Measurements from ENCODE around the gene PACS2.

PACS2 gene

DNA sequence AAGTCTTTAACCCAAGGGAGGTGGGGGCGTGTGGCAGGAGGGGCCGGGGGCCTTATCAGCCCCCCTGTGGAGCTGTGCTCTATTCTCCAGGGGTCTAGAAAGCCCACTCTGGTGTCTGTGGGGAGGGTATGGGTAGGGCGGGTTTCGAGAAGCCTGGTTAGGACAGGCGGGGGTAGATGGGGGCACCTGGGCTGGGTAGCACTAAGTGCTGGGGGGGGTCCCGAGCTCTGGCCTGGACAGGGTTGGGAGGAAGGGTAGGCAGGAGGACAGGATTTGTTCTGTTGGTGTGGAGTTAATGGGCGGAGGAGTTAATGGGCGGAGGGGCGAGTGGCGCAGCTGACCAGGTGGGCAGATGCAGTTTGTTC, 2.0 kb downstream of the PACS2 start:
- Histone ChIP-seq H3K27me3 (ENCODE audit: insufficient read depth, poor library complexity, severe bottlenecking) (no peaks in the 10 kb centered on the region), H3K4me3 (replicated peaks; ENCODE audit: insufficient read depth, low read length) (no peak overlapping the region), H3K27ac (replicated peaks) (no peak overlapping the region)
- no peak for DNase-seq (ENCODE audit: low read depth in 1 of 2, low spot score in 1 of 2)
- TF ChIP-seq, protein P1, sequence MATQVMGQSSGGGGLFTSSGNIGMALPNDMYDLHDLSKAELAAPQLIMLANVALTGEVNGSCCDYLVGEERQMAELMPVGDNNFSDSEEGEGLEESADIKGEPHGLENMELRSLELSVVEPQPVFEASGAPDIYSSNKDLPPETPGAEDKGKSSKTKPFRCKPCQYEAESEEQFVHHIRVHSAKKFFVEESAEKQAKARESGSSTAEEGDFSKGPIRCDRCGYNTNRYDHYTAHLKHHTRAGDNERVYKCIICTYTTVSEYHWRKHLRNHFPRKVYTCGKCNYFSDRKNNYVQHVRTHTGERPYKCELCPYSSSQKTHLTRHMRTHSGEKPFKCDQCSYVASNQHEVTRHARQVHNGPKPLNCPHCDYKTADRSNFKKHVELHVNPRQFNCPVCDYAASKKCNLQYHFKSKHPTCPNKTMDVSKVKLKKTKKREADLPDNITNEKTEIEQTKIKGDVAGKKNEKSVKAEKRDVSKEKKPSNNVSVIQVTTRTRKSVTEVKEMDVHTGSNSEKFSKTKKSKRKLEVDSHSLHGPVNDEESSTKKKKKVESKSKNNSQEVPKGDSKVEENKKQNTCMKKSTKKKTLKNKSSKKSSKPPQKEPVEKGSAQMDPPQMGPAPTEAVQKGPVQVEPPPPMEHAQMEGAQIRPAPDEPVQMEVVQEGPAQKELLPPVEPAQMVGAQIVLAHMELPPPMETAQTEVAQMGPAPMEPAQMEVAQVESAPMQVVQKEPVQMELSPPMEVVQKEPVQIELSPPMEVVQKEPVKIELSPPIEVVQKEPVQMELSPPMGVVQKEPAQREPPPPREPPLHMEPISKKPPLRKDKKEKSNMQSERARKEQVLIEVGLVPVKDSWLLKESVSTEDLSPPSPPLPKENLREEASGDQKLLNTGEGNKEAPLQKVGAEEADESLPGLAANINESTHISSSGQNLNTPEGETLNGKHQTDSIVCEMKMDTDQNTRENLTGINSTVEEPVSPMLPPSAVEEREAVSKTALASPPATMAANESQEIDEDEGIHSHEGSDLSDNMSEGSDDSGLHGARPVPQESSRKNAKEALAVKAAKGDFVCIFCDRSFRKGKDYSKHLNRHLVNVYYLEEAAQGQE (IDR thresholded peaks at IDR 0.05; ENCODE audit: insufficient replicate concordance, low read depth) = no peak
- TF ChIP-seq, protein P2, sequence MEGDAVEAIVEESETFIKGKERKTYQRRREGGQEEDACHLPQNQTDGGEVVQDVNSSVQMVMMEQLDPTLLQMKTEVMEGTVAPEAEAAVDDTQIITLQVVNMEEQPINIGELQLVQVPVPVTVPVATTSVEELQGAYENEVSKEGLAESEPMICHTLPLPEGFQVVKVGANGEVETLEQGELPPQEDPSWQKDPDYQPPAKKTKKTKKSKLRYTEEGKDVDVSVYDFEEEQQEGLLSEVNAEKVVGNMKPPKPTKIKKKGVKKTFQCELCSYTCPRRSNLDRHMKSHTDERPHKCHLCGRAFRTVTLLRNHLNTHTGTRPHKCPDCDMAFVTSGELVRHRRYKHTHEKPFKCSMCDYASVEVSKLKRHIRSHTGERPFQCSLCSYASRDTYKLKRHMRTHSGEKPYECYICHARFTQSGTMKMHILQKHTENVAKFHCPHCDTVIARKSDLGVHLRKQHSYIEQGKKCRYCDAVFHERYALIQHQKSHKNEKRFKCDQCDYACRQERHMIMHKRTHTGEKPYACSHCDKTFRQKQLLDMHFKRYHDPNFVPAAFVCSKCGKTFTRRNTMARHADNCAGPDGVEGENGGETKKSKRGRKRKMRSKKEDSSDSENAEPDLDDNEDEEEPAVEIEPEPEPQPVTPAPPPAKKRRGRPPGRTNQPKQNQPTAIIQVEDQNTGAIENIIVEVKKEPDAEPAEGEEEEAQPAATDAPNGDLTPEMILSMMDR (IDR thresholded peaks at IDR 0.05; ENCODE audit: insufficient read depth, low read length) = no peak
- no peak for TF ChIP-seq POLR2AphosphoS5 (IDR thresholded peaks at IDR 0.05; ENCODE audit: low read depth)
- TF ChIP-seq GABPA (IDR thresholded peaks at IDR 0.05; ENCODE audit: low read depth) = no peak
- TF ChIP-seq SPI1 (IDR thresholded peaks at IDR 0.05; ENCODE audit: borderline replicate concordance, low read depth) = no peak

DNA sequence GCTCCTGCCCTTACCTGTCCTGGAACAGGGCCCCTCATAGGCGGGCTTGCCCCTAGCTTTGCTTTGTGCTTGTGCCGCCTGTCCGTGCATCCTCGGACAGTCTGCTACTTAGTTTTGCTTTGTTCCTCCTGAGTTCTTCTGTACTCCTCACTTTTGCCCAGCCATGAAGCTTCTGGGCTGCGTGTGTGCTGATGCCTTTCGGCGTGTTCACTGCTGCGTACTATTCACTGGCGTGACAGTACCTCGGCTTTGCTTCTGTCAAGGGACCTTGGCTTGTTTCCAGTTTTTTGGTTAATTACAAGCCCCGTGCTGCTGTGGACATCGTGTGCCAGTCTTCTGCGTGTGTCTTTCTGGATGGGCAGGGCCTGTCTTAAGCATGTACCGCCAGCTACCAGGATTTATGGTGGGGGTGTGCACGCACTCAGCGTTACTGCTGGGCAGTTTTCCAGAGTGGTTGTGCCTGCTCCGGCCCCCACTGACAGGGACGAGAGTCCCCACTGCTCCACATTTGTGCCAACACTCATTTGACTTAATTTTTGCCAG, 2.5 kb downstream of the PACS2 start:
- Histone ChIP-seq H3K27ac (replicated peaks) (no peak overlapping the region), H3K27me3 (ENCODE audit: insufficient read depth, poor library complexity, severe bottlenecking) (no peaks in the 10 kb centered on the region), H3K4me3 (replicated peaks; ENCODE audit: insufficient read depth, low read length) (no peak overlapping the region)
- DNase-seq (ENCODE audit: low read depth in 1 of 2, low spot score in 1 of 2) = no peak
- TF ChIP-seq, protein P1 (IDR thresholded peaks at IDR 0.05; ENCODE audit: insufficient replicate concordance, low read depth) = no peak
- TF ChIP-seq SPI1 (IDR thresholded peaks at IDR 0.05; ENCODE audit: borderline replicate concordance, low read depth) = no peak
- TF ChIP-seq, protein P2 (IDR thresholded peaks at IDR 0.05; ENCODE audit: insufficient read depth, low read length) = no peak
- no peak for TF ChIP-seq GABPA (IDR thresholded peaks at IDR 0.05; ENCODE audit: low read depth)
- no peak for TF ChIP-seq POLR2AphosphoS5 (IDR thresholded peaks at IDR 0.05; ENCODE audit: low read depth)

DNA sequence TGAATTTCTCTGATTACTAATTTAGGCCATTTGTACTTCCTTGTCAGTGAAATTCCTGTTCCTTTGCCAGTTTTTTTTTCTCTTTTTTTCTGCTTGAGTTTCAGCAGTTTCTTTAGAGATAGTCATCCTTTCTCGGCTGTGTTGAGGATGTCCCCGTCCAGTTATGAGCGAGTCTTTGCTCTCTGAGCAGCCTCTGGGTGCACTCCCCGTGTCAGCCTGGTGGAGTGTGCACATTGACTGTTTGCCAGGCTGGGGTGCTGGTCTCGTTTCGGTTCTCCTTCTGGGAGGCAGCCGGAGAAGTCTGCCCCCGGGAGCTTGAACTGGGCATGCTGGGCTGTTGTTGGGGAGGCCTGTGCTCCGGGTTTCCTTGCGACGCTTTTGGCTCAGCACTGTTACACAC, 3.0 kb downstream of the PACS2 start:
- TF ChIP-seq, protein P2 (IDR thresholded peaks at IDR 0.05; ENCODE audit: insufficient read depth, low read length) = no peak
- TF ChIP-seq, protein P1 (IDR thresholded peaks at IDR 0.05; ENCODE audit: insufficient replicate concordance, low read depth) = no peak
- no peak for TF ChIP-seq GABPA (IDR thresholded peaks at IDR 0.05; ENCODE audit: low read depth)
- TF ChIP-seq POLR2AphosphoS5 (IDR thresholded peaks at IDR 0.05; ENCODE audit: low read depth) = no peak
- no peak for TF ChIP-seq SPI1 (IDR thresholded peaks at IDR 0.05; ENCODE audit: borderline replicate concordance, low read depth)
- Histone ChIP-seq H3K4me3 (replicated peaks; ENCODE audit: insufficient read depth, low read length) (no peak overlapping the region), H3K27me3 (ENCODE audit: insufficient read depth, poor library complexity, severe bottlenecking) (no peaks in the 10 kb centered on the region), H3K27ac (replicated peaks) (no peak overlapping the region)
- DNase-seq (ENCODE audit: low read depth in 1 of 2, low spot score in 1 of 2) = no peak

Measured in HL-60 (cell line).